ENCODE measurements around the gene HCAR1. TPM values are rescaled to one million over a fixed set of nuclear protein-coding genes. Genes with fewer than 3 reads are reported as not detected.

The HCAR1 gene, protein sequence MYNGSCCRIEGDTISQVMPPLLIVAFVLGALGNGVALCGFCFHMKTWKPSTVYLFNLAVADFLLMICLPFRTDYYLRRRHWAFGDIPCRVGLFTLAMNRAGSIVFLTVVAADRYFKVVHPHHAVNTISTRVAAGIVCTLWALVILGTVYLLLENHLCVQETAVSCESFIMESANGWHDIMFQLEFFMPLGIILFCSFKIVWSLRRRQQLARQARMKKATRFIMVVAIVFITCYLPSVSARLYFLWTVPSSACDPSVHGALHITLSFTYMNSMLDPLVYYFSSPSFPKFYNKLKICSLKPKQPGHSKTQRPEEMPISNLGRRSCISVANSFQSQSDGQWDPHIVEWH
- total RNA-seq = under 1 TPM in 1 of 2 experiments, not detected in 1; 0.05 TPM
- polyA plus RNA-seq (2013, experiment 1 of 2) = 0.08 TPM
- polyA plus RNA-seq (2013, experiment 2 of 2) = 0.05 TPM
- 0 to 83.8 (median 0.35) reads per million in 172 experiments for total RNA-seq

DNA sequence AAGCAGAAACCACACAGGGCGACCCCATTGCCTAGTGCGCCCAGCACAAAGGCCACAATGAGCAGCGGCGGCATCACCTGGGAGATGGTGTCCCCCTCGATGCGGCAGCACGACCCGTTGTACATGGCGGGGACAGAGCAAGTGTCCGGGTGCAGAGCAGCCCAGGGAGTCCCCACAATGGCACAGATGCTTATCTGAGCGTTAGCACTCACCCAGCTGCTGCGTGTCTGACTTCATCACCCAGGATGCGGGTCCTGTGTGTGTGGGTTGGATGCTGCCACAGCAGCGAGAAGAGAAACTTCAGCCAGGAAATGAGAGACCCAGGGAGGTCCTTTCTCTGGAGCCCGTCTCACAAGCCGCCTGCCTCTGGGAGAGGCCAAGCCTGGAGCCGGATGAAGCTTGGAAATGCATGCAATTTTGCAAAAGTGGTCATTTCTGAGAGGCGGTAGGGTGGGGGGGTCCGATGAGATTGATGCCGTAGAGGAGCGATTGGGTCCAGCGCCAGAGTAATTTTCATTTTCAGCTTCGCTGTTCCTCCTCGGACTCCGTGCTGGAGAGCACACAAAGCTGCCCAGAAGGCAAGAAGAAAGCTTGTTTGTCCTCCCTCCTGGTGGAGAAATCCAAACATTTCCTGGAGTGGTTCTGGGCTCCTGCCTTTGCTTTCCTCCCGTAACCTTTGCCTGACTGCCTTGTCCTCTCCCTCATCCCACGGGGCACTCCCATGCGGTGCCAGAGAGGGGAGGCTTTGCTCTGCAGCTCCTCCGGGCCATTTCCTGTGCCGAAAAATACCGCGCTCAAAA is at the start of gene HCAR1:
HCAR1 (minus strand) TSS at position 630 of the 800 bp plus-strand sequence; CDS start at position 125, 505 bp downstream.
- Mint-ChIP-seq H3K4me1 (ENCODE audit: low read depth) (peaks cover 48% of the 10 kb centered on the region), H3K36me3 (ENCODE audit: low read depth) (no peaks in the 10 kb centered on the region), H3K9me3 (no peaks in the 10 kb centered on the region), H3K4me3 (peak within 1 kb of the TSS; percentile 48), H3K27me3 (peaks cover 5% of the 10 kb centered on the region), H3K27ac (peak within 1 kb of the TSS; percentile 24)
- Histone ChIP-seq H3K36me3 (ENCODE audit: insufficient read depth, low read length) (no peaks in the 10 kb centered on the region), H3K9me3 (ENCODE audit: control insufficient read depth in 1 of 2, insufficient read depth in 1 of 2, low read length in 2 of 2) (no peaks in the 10 kb centered on the region), H3K4me1 (ENCODE audit: insufficient read depth, low read length) (peaks cover 24% of the 10 kb centered on the region), H3K27me3 (ENCODE audit: control insufficient read depth in 1 of 2, insufficient read depth in 2 of 2, low read length in 2 of 2) (no peaks in the 10 kb centered on the region), H3K4me3 (ENCODE audit: low read length) (peak within 1 kb of the TSS; percentile 19), H3K27ac (ENCODE audit: low read depth in 1 of 2, low read length in 2 of 2) (no peak within 1 kb of the TSS)
- CTCF ChIA-PET = interaction anchor here (0.6 kb wide), 1 partner anchor 457 kb away, joined by 3 read pairs; no protein-coding TSS in a partner anchor
- peak; percentile 69 for ATAC-seq (ENCODE audit: poor library complexity)
- DNase-seq = peak in 11 of 14 experiments; percentile 5 to 50 (median 37)
- TF ChIP-seq CTCF (IDR thresholded peaks at IDR 0.05) = no peak
- intact Hi-C loops (cut with DNase I, micrococcal nuclease) = no loop called here
- POLR2A ChIA-PET = no interaction called here

- H3K4me1 Mint-ChIP-seq (ENCODE audit: low read depth) = peaks cover 52% of the 10 kb centered on the region
Measured at GRCh38 chr12:122757568-122757967, 26.9 kb upstream of the HCAR1 start.

More at GRCh38 chr12:122757568-122757967, 26.9 kb upstream of the HCAR1 start:
- Histone ChIP-seq H3K4me3 (ENCODE audit: low read length) (no peak overlapping the region), H3K27ac (ENCODE audit: low read depth in 1 of 2, low read length in 2 of 2) (no peak overlapping the region), H3K36me3 (ENCODE audit: insufficient read depth, low read length) (peaks cover 74% of the 10 kb centered on the region), H3K27me3 (ENCODE audit: control insufficient read depth in 1 of 2, insufficient read depth in 2 of 2, low read length in 2 of 2) (no peaks in the 10 kb centered on the region), H3K9me3 (ENCODE audit: control insufficient read depth in 1 of 2, insufficient read depth in 1 of 2, low read length in 2 of 2) (no peaks in the 10 kb centered on the region), H3K4me1 (ENCODE audit: insufficient read depth, low read length) (peaks cover 19% of the 10 kb centered on the region)
- peak overlapping the region; percentile 8 for H3K27ac Mint-ChIP-seq
- DNase-seq (no peak), ATAC-seq (ENCODE audit: poor library complexity) (no peak)
- no peaks in the 10 kb centered on the region for H3K27me3 Mint-ChIP-seq
- ChIA-PET POLR2A (no interaction called here), CTCF (no interaction called here)
- H3K36me3 Mint-ChIP-seq (ENCODE audit: low read depth) = peaks cover 86% of the 10 kb centered on the region
- no peak overlapping the region for H3K4me3 Mint-ChIP-seq
- no peak for TF ChIP-seq CTCF (IDR thresholded peaks at IDR 0.05)
- intact Hi-C loops (cut with DNase I, micrococcal nuclease) = loop anchor here (10.0 kb wide), 2 partner anchors 363 to 627 kb away; partner anchors contain the start of gene KMT5A (in 1 of the 2)
- H3K9me3 Mint-ChIP-seq = no peaks in the 10 kb centered on the region

Data from CD4-positive, alpha-beta T cell (primary cell).